GM18507 (cell line): ENCODE data around the gene LIME1.
"Not testable (repeated sequence)": the region's sequence is repeated elsewhere in the genome, so short reads cannot be mapped to it uniquely, and the experiment has no call there.

Source experiments
- DNase-seq: peaks from one replicate; pipeline ENCODE4 v3.0.0; 2011; ENCODE audit warnings: low read depth; ENCODE audit not compliant: insufficient read length; ENCODE audit errors: extremely low spot score
- FAIRE-seq: peaks from 2 replicates; lab custom pipeline; 2011; peaks lifted over from hg19 to GRCh38; lab: Jason Lieb, UNC

The LIME1 gene

GRCh38 chr20:63767886-63768285, 31.4 kb downstream of the LIME1 start:
- DNase-seq (no peak), FAIRE-seq (no peak)

- no peak for DNase-seq
Observed at GRCh38 chr20:63768591-63769515, 32.4 kb downstream of the LIME1 start.

GRCh38 chr20:63769891-63770474, 33.5 kb downstream of the LIME1 start:
- FAIRE-seq (no peak), DNase-seq (no peak)

More at GRCh38 chr20:63768591-63769515, 32.4 kb downstream of the LIME1 start:
- no peak for FAIRE-seq

- FAIRE-seq (no peak), DNase-seq (no peak)
Observed at GRCh38 chr20:63771046-63771707, 34.7 kb downstream of the LIME1 start.

GRCh38 chr20:63772781-63773518, 36.5 kb downstream of the LIME1 start:
- DNase-seq: no peak
- FAIRE-seq: no peak

GRCh38 chr20:63773571-63774241, 37.2 kb downstream of the LIME1 start:
- DNase-seq: no peak

GRCh38 chr20:63774306-63774705, 37.8 kb downstream of the LIME1 start:
- DNase-seq (no peak), FAIRE-seq (no peak)

More at GRCh38 chr20:63773571-63774241, 37.2 kb downstream of the LIME1 start:
- no peak for FAIRE-seq

- no peak for DNase-seq
- FAIRE-seq: no peak
Observed at GRCh38 chr20:63775096-63775978, 38.9 kb downstream of the LIME1 start.

GRCh38 chr20:63776875-63777274, 40.4 kb downstream of the LIME1 start:
- FAIRE-seq, DNase-seq: not testable (repeated sequence)

GRCh38 chr20:63777614-63778013, 41.1 kb downstream of the LIME1 start:
- DNase-seq (no peak), FAIRE-seq (no peak)

GRCh38 chr20:63778034-63778752, 41.7 kb downstream of the LIME1 start:
- FAIRE-seq (no peak), DNase-seq (no peak)

GRCh38 chr20:63778857-63779256, 42.4 kb downstream of the LIME1 start:
- FAIRE-seq: no peak
- DNase-seq: no peak

GRCh38 chr20:63781181-63781580, 44.7 kb downstream of the LIME1 start:
- no peak for FAIRE-seq
- no peak for DNase-seq

- DNase-seq (no peak), FAIRE-seq (no peak)
Observed at GRCh38 chr20:63782051-63782471, 45.6 kb downstream of the LIME1 start.

GRCh38 chr20:63782521-63782971, 46.1 kb downstream of the LIME1 start:
- no peak for DNase-seq
- FAIRE-seq: no peak

- DNase-seq (no peak), FAIRE-seq (no peak)
Observed at GRCh38 chr20:63783970-63784369, 47.5 kb downstream of the LIME1 start.

- no peak for DNase-seq
- no peak for FAIRE-seq
Observed at GRCh38 chr20:63785691-63786131, 49.2 kb downstream of the LIME1 start.
